ENCODE results near the gene PACRG. TPM values are rescaled to one million over a fixed set of nuclear protein-coding genes. Genes with fewer than 3 reads are reported as not detected.
A peak's percentile ranks its signal among the peaks of the same experiment; 100 is the strongest.
"Not testable (repeated sequence)": the region's sequence is repeated elsewhere in the genome, so short reads cannot be mapped to it uniquely, and the experiment has no call there.

PACRG gene
- total and polyA plus RNA-seq, 10 of the 15 experiments (the other 5 are each of a cell fraction or from before 2014, with no cell fraction given) = not detected

DNA sequence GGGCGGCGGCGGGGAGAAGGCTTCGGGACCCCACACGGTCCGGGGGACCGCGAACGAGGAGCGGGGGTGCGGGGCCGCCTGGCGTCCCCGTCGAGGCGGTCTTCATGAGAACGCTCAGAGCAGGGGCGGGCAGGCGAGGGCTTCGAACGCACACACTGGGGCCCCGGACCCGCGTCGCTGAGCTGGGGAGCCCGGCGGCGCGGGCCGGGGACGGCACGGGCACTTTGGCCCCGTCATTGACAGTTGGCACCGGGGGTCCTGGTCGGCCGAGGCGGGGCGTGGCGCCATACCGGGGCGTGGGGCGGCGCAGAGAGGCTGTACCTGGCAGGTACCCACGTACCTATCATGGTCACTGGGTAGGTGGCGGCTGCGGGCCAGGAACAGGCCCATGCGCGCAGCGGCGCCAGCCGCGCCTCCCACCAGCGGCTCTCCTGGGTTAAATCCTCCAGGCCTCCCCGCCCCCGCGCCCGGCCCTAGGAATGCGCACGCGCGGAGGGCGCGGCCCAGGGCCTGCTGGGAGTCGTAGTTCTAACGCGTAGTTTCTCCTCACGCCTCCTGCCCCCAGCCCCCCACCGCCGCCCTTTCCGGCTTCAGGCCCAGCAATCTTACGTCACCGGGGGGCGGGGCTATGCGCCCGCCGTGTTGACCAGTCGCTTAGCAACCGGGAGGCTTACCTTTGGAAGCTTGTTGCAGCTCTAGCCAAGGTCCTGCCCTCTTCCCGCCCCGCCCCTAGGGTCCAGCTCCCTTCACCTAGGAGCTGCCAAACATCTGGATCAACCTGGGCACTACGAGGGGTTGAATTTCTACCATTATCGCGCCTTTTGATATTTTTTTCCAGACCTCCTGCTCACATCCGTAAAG, at the start of gene PACRG, which contains the start of gene PRKN (continued):
- TF ChIP-seq RFX5 (IDR thresholded peaks at IDR 0.05; ENCODE audit: low read depth, low read length) (no peak), BMI1 (IDR thresholded peaks at IDR 0.05; ENCODE audit: borderline replicate concordance) (peak; percentile 79), SIX5 (IDR thresholded peaks at IDR 0.05; ENCODE audit: low read depth, low read length, severe bottlenecking) (peak; percentile 88), E4F1 (IDR thresholded peaks at IDR 0.05; ENCODE audit: borderline replicate concordance, partially characterized antibody) (peak; percentile 73), NR2F1 (conservative IDR thresholded peaks at IDR 0.05) (0 out of 2 replicates have a peak, but pooled peaks have one; percentile 28), MXI1 (IDR thresholded peaks at IDR 0.05; ENCODE audit: low read depth, low read length) (0 out of 2 replicates have a peak, but pooled peaks have one; percentile 20), IKZF1 (conservative IDR thresholded peaks at IDR 0.05) (peak; percentile 90), NRF1 (conservative IDR thresholded peaks at IDR 0.05; ENCODE audit: low read depth, low read length) (peak; percentile 46; the same call in 1 of the 2 replicates), HCFC1 (IDR thresholded peaks at IDR 0.05; ENCODE audit: low read length) (peak; percentile 87), GATAD2B (conservative IDR thresholded peaks at IDR 0.05; ENCODE audit: low read depth) (0 out of 2 replicates have a peak, but pooled peaks have one; percentile 43), ATF2 (IDR thresholded peaks at IDR 0.05; ENCODE audit: low read length) (0 out of 2 replicates have a peak, but pooled peaks have one; percentile 34), ATF7 (IDR thresholded peaks at IDR 0.05; ENCODE audit: low read depth) (peak; percentile 68), POLR2A (IDR thresholded peaks at IDR 0.05; ENCODE audit: low read depth, low read length) (peak; percentile 63), CHD2 (IDR thresholded peaks at IDR 0.05; ENCODE audit: borderline replicate concordance, low read depth, low read length) (peak; percentile 72; the same call in 1 of the 2 replicates), YY1 (IDR thresholded peaks at IDR 0.05; ENCODE audit: low read depth, low read length) (peak; percentile 54), SPI1 (IDR thresholded peaks at IDR 0.05; ENCODE audit: borderline replicate concordance, insufficient read depth, low read depth, low read length) (no peak), SREBF1 (IDR thresholded peaks at IDR 0.05; ENCODE audit: low read length) (peak; percentile 51)

DNA sequence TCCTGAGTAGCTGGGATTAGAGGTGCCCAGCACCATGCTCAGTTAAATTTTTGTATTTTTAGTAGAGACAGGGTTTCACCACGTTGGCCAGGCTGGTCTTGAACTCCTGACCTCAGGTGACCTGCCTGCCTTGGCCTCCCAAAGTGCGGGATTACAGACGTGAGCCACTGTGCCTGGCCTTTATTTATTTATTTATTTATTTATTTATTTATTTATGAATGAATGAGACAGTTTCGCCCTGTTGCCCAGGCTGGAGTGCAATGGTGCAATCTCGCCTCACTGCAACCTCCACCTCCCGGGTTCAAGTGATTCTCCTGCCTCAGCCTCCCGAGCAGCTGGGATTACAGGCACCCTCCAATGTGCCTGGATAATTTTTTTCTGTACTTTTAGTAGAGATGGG, 48.9 kb upstream of the PACRG start:
- H3K9me3 ChIP-seq (replicated peaks; ENCODE audit: control insufficient read depth, insufficient read depth, low read length); H3K9ac ChIP-seq (ENCODE audit: control insufficient read depth, insufficient read depth, low read length); intact Hi-C loops (cut with micrococcal nuclease; ENCODE audit: unreplicated experiment); in situ Hi-C loops (cut with MboI); DNase-seq (ENCODE audit: low read depth, low spot score); ATAC-seq; H3K79me2 ChIP-seq (ENCODE audit: control insufficient read depth, insufficient read depth, low read length); FAIRE-seq; H4K20me1 ChIP-seq (ENCODE audit: control insufficient read depth, insufficient read depth); H3K27ac ChIP-seq (ENCODE audit: control insufficient read depth, insufficient read depth); CTCF ChIA-PET; SMC1A ChIA-PET (ENCODE audit: uncharacterized antibody, unreplicated experiment); POLR2A ChIA-PET; H2AFZ ChIP-seq (ENCODE audit: control insufficient read depth, low read depth, low read length); H3K27me3 ChIP-seq (replicated peaks in 1 of 2; ENCODE audit: control insufficient read depth in 2 of 2, insufficient read depth in 2 of 2, low read length in 1 of 2); BruUV-seq (replicated peaks); RAD21 ChIA-PET (ENCODE audit: unreplicated experiment); H3K4me2 ChIP-seq (ENCODE audit: control insufficient read depth, insufficient read depth); H3K4me1 ChIP-seq (ENCODE audit: control insufficient read depth, insufficient read depth, low read length); H3K36me3 ChIP-seq (ENCODE audit: control insufficient read depth in 2 of 2, insufficient read depth in 2 of 2, low read length in 1 of 2); H3K4me3 ChIP-seq: not testable (repeated sequence)
- WGBS (ENCODE audit: insufficient coverage, insufficient replicate concordance, low lambda C conversion rate, missing lambda C conversion rate) = 25% methylated on average over 7 of the region's 7 CpGs
